Osteoblast (primary cell): Measurements from ENCODE around the gene ADGRL3. TPM values are rescaled to one million over a fixed set of nuclear protein-coding genes. Genes with fewer than 3 reads are reported as not detected.

ENCODE experiments used
- DNase-seq: peaks from one replicate; pipeline ENCODE4 v3.0.0; 2011; ENCODE audit warnings: low spot score, mixed read lengths; ENCODE audit not compliant: insufficient read length; ENCODE audit errors: missing footprints
- H2AFZ ChIP-seq: 2 replicates; pipeline ENCODE4 v1.6.0; 2011; ENCODE audit warnings: mild to moderate bottlenecking, low read length
- H3K27ac ChIP-seq: 2 replicates; pipeline ENCODE4 v1.5.1; 2011; ENCODE audit warnings: mild to moderate bottlenecking, low read depth, low read length, moderate library complexity
- H3K27me3 ChIP-seq: 2 replicates; pipeline ENCODE4 v1.6.0; 2012; ENCODE audit warnings: mild to moderate bottlenecking, control low read depth, inconsistent platforms, low read length, moderate library complexity; ENCODE audit not compliant: insufficient read depth
- H3K36me3 ChIP-seq: 2 replicates; pipeline ENCODE4 v1.5.1; 2011; ENCODE audit warnings: mild to moderate bottlenecking, low read length, control low read depth, moderate library complexity; ENCODE audit not compliant: insufficient read depth
- H3K4me1 ChIP-seq: 2 replicates; pipeline ENCODE4 v1.5.1; 2011; ENCODE audit warnings: mild to moderate bottlenecking, low read length, control low read depth, moderate library complexity; ENCODE audit not compliant: insufficient read depth
- H3K4me2 ChIP-seq: 2 replicates; pipeline ENCODE4 v1.6.0; 2011; ENCODE audit warnings: mild to moderate bottlenecking, low read length; ENCODE audit not compliant: insufficient read depth
- H3K4me3 ChIP-seq: fragments of 200-600 bp; sonication (generic); 3 replicates; pipeline ENCODE4 v1.5.1; 2012; ENCODE audit warnings: mild to moderate bottlenecking, low read length, inconsistent platforms; ENCODE audit not compliant: insufficient read depth
- H3K79me2 ChIP-seq: 2 replicates; pipeline ENCODE4 v1.6.0; 2012; ENCODE audit warnings: mild to moderate bottlenecking, low read length, control low read depth, inconsistent platforms; ENCODE audit not compliant: insufficient read depth
- H3K9me3 ChIP-seq: 2 replicates; pipeline ENCODE4 v1.5.1; 2011; ENCODE audit warnings: low read depth, low read length, control low read depth
- H4K20me1 ChIP-seq: 2 replicates; pipeline ENCODE4 v1.6.0; 2012; ENCODE audit warnings: mild to moderate bottlenecking, low read length, control low read depth; ENCODE audit not compliant: insufficient read depth
- CTCF ChIP-seq: IDR thresholded peaks from 2 replicates; pipeline ENCODE4 v1.5.1; 2011; ENCODE audit warnings: mild to moderate bottlenecking, low read depth, low read length, moderate library complexity; ENCODE audit errors: extremely low read depth
- total RNA-seq: library from RNA; depleted of rRNA; stranded (reverse); fragments of >200 nt; gene quantifications from 2 replicates; pipeline ENCODE4 v1.2.3, GENCODE V29; 2012

ADGRL3 gene
- total RNA-seq, 1 donor: not detected

GRCh38 chr4:61540944-61541343 is 340.8 kb downstream of the ADGRL3 start:
- TF ChIP-seq CTCF: no peak
- H3K4me2 ChIP-seq: no peak overlapping the region

GRCh38 chr4:61541459-61541858 is 341.3 kb downstream of the ADGRL3 start:
- peaks cover 2% of the 10 kb centered on the region for H3K9me3 ChIP-seq
- no peak overlapping the region for H3K4me2 ChIP-seq
- no peaks in the 10 kb centered on the region for H3K36me3 ChIP-seq
- no peak overlapping the region for H3K4me3 ChIP-seq
- H3K27me3 ChIP-seq: no peaks in the 10 kb centered on the region
- H2AFZ ChIP-seq: no peak overlapping the region
- no peak for TF ChIP-seq CTCF
- no peak overlapping the region for H3K27ac ChIP-seq
- no peaks in the 10 kb centered on the region for H3K4me1 ChIP-seq
- no peaks in the 10 kb centered on the region for H4K20me1 ChIP-seq
- no peaks in the 10 kb centered on the region for H3K79me2 ChIP-seq
- DNase-seq: no peak

More at GRCh38 chr4:61540944-61541343, 340.8 kb downstream of the ADGRL3 start:
- no peaks in the 10 kb centered on the region for H3K79me2 ChIP-seq
- no peaks in the 10 kb centered on the region for H3K27me3 ChIP-seq
- no peaks in the 10 kb centered on the region for H4K20me1 ChIP-seq
- H3K27ac ChIP-seq: no peak overlapping the region
- H3K9me3 ChIP-seq: peaks cover 2% of the 10 kb centered on the region
- no peaks in the 10 kb centered on the region for H3K4me1 ChIP-seq
- no peak overlapping the region for H3K4me3 ChIP-seq
- no peaks in the 10 kb centered on the region for H3K36me3 ChIP-seq
- H2AFZ ChIP-seq: no peak overlapping the region
- no peak for DNase-seq

DNA sequence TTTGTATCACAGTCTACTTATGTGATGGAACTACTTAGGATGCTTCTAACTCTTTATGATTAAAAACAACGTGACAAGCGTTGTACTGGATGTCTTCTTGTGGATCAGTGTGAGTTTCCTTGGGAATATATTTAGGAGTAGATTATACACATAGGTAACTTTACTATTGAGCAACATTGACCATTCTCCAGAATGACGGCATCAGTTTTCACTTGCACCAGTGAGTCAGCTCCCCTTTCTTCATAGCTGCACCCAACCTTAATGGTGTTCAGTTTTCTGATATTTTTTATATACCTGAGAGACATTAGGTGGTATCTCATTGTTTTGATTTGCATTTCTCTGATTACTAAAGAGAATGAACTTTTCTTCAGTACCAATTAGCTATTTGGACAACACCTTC is 343.9 kb downstream of the ADGRL3 start:
- no peak overlapping the region for H3K4me2 ChIP-seq

GRCh38 chr4:61545902-61546480 is 345.9 kb downstream of the ADGRL3 start:
- Histone ChIP-seq H3K4me1 (no peaks in the 10 kb centered on the region), H3K4me2 (no peak overlapping the region), H3K4me3 (no peak overlapping the region), H3K27ac (no peak overlapping the region), H2AFZ (no peak overlapping the region), H3K36me3 (no peaks in the 10 kb centered on the region), H4K20me1 (no peaks in the 10 kb centered on the region), H3K79me2 (no peaks in the 10 kb centered on the region), H3K27me3 (no peaks in the 10 kb centered on the region), H3K9me3 (no peaks in the 10 kb centered on the region)
- no peak for DNase-seq
- no peak for TF ChIP-seq CTCF

More for the DNA sequence above, 343.9 kb downstream of the ADGRL3 start:
- Histone ChIP-seq H3K36me3 (no peaks in the 10 kb centered on the region), H3K9me3 (peaks cover 2% of the 10 kb centered on the region), H3K27ac (no peak overlapping the region), H3K4me1 (no peaks in the 10 kb centered on the region), H3K4me3 (no peak overlapping the region), H2AFZ (no peak overlapping the region), H4K20me1 (no peaks in the 10 kb centered on the region), H3K27me3 (no peaks in the 10 kb centered on the region), H3K79me2 (no peaks in the 10 kb centered on the region)
- TF ChIP-seq CTCF: no peak
- DNase-seq: no peak
